IPS-20b (cell line): ENCODE data around the gene POLR2C.

Experiments used
- H3K27ac ChIP-seq: one replicate; pipeline ENCODE4 v1.5.1; 2013; ENCODE audit warnings: low read length
- H3K27me3 ChIP-seq: 2 replicates; pipeline ENCODE4 v1.6.1; 2013; ENCODE audit warnings: mild to moderate bottlenecking, low read length, inconsistent platforms; ENCODE audit not compliant: insufficient read depth
- H3K36me3 ChIP-seq: 2 replicates; pipeline ENCODE4 v1.6.1; 2013; ENCODE audit warnings: low read depth, mild to moderate bottlenecking, inconsistent platforms, low read length, moderate library complexity; ENCODE audit not compliant: insufficient read depth
- H3K4me1 ChIP-seq: 2 replicates; pipeline ENCODE4 v1.6.1; 2013; ENCODE audit warnings: mild to moderate bottlenecking, control low read depth, inconsistent platforms, low read length, moderate library complexity; ENCODE audit not compliant: insufficient read depth
- H3K4me3 ChIP-seq: 2 replicates; pipeline ENCODE4 v1.5.1; 2013; ENCODE audit warnings: mild to moderate bottlenecking, low read length, inconsistent platforms
- H3K9ac ChIP-seq: 2 replicates; pipeline ENCODE4 v1.6.1; 2013; ENCODE audit warnings: low read depth, mild to moderate bottlenecking, inconsistent platforms, low read length, moderate library complexity
- H3K9me3 ChIP-seq: 2 replicates; pipeline ENCODE4 v1.6.1; 2013; ENCODE audit warnings: mild to moderate bottlenecking, low read depth, low read length, inconsistent platforms; ENCODE audit not compliant: insufficient read depth

POLR2C gene

GRCh38 chr16:57462978-57463362 lies 491 bp downstream of the POLR2C start:
- no peaks in the 10 kb centered on the region for H3K27me3 ChIP-seq
- no peaks in the 10 kb centered on the region for H3K9me3 ChIP-seq
- H3K27ac ChIP-seq: no peak overlapping the region
- H3K4me1 ChIP-seq: no peaks in the 10 kb centered on the region
- H3K4me3 ChIP-seq: peak overlapping the region; percentile 98
- H3K9ac ChIP-seq: peak overlapping the region; percentile 89
- H3K36me3 ChIP-seq: peaks cover 73% of the 10 kb centered on the region

GRCh38 chr16:57464523-57464922 lies 2.0 kb downstream of the POLR2C start:
- Histone ChIP-seq H3K27me3 (no peaks in the 10 kb centered on the region), H3K4me1 (no peaks in the 10 kb centered on the region), H3K27ac (no peak overlapping the region), H3K9ac (no peak overlapping the region), H3K4me3 (no peak overlapping the region), H3K36me3 (peaks cover 73% of the 10 kb centered on the region), H3K9me3 (no peaks in the 10 kb centered on the region)

GRCh38 chr16:57468346-57468745 lies 5.9 kb downstream of the POLR2C start:
- H3K36me3 ChIP-seq: peaks cover 89% of the 10 kb centered on the region

GRCh38 chr16:57469046-57469445 lies 6.6 kb downstream of the POLR2C start:
- Histone ChIP-seq H3K9me3 (no peaks in the 10 kb centered on the region), H3K27ac (no peak overlapping the region), H3K36me3 (peaks cover 92% of the 10 kb centered on the region), H3K4me1 (peaks cover 17% of the 10 kb centered on the region), H3K27me3 (no peaks in the 10 kb centered on the region), H3K9ac (no peak overlapping the region), H3K4me3 (no peak overlapping the region)

More at GRCh38 chr16:57468346-57468745, 5.9 kb downstream of the POLR2C start:
- H3K4me3 ChIP-seq: no peak overlapping the region
- no peak overlapping the region for H3K9ac ChIP-seq
- no peaks in the 10 kb centered on the region for H3K9me3 ChIP-seq
- H3K27me3 ChIP-seq: no peaks in the 10 kb centered on the region
- peaks cover 17% of the 10 kb centered on the region for H3K4me1 ChIP-seq
- no peak overlapping the region for H3K27ac ChIP-seq

- Histone ChIP-seq H3K4me1 (peaks cover 17% of the 10 kb centered on the region), H3K36me3 (peaks cover 90% of the 10 kb centered on the region), H3K9me3 (no peaks in the 10 kb centered on the region), H3K27me3 (no peaks in the 10 kb centered on the region), H3K9ac (no peak overlapping the region), H3K27ac (no peak overlapping the region), H3K4me3 (no peak overlapping the region)
These were observed 7.5 kb downstream of the POLR2C start for GRCh38 chr16:57469917-57470470.

- Histone ChIP-seq H3K9me3 (no peaks in the 10 kb centered on the region), H3K9ac (no peak overlapping the region), H3K27me3 (no peaks in the 10 kb centered on the region), H3K36me3 (peaks cover 83% of the 10 kb centered on the region), H3K4me1 (peaks cover 21% of the 10 kb centered on the region), H3K4me3 (no peak overlapping the region), H3K27ac (no peak overlapping the region)
These were observed 8.2 kb downstream of the POLR2C start for GRCh38 chr16:57470711-57471110.

GRCh38 chr16:57471209-57471608 lies 8.7 kb downstream of the POLR2C start:
- Histone ChIP-seq H3K4me3 (no peak overlapping the region), H3K9ac (no peak overlapping the region), H3K27me3 (no peaks in the 10 kb centered on the region), H3K4me1 (peaks cover 23% of the 10 kb centered on the region), H3K27ac (no peak overlapping the region), H3K36me3 (peaks cover 78% of the 10 kb centered on the region), H3K9me3 (no peaks in the 10 kb centered on the region)

GRCh38 chr16:57471852-57472664 lies 9.6 kb downstream of the POLR2C start:
- H3K4me1 ChIP-seq: peaks cover 30% of the 10 kb centered on the region
- peak overlapping the region; percentile 18 for H3K27ac ChIP-seq
- H3K36me3 ChIP-seq: peaks cover 72% of the 10 kb centered on the region
- no peaks in the 10 kb centered on the region for H3K27me3 ChIP-seq
- peak overlapping the region; percentile 13; the same call in 1 of the 2 replicates for H3K9ac ChIP-seq
- H3K4me3 ChIP-seq: peak overlapping the region; percentile 43; the same call in 1 of the 2 replicates
- H3K9me3 ChIP-seq: no peaks in the 10 kb centered on the region

GRCh38 chr16:57472665-57473060 lies 10.2 kb downstream of the POLR2C start:
- Histone ChIP-seq H3K27me3 (no peaks in the 10 kb centered on the region), H3K4me3 (no peak overlapping the region; the same call in 1 of the 2 replicates), H3K27ac (peak overlapping the region; percentile 18), H3K9ac (peak overlapping the region; percentile 13; the same call in 1 of the 2 replicates), H3K9me3 (no peaks in the 10 kb centered on the region), H3K4me1 (peaks cover 35% of the 10 kb centered on the region), H3K36me3 (peaks cover 66% of the 10 kb centered on the region)

- Histone ChIP-seq H3K27me3 (no peaks in the 10 kb centered on the region), H3K4me1 (peaks cover 40% of the 10 kb centered on the region), H3K27ac (no peak overlapping the region), H3K9me3 (no peaks in the 10 kb centered on the region), H3K36me3 (peaks cover 59% of the 10 kb centered on the region), H3K4me3 (no peak overlapping the region), H3K9ac (no peak overlapping the region)
These were observed 10.8 kb downstream of the POLR2C start for GRCh38 chr16:57473176-57473840.

GRCh38 chr16:57473906-57474305 lies 11.4 kb downstream of the POLR2C start:
- peaks cover 53% of the 10 kb centered on the region for H3K36me3 ChIP-seq
- H3K27ac ChIP-seq: no peak overlapping the region

More at GRCh38 chr16:57473906-57474305, 11.4 kb downstream of the POLR2C start:
- Histone ChIP-seq H3K9ac (no peak overlapping the region), H3K4me3 (no peak overlapping the region), H3K27me3 (no peaks in the 10 kb centered on the region), H3K9me3 (no peaks in the 10 kb centered on the region), H3K4me1 (peaks cover 40% of the 10 kb centered on the region)
